GM11168 (cell line): ENCODE measurements around the gene BCAS3.

ENCODE experiments used
- in situ Hi-C: fragments of 300-500 bp; cut with MboI; formaldehyde crosslinking; loops from one replicate; pipeline ENCODE4 v1.12.0; 2022; ENCODE audit warnings: low sequenced_read_pairs; ENCODE audit not compliant: unreplicated experiment

The BCAS3 gene

DNA sequence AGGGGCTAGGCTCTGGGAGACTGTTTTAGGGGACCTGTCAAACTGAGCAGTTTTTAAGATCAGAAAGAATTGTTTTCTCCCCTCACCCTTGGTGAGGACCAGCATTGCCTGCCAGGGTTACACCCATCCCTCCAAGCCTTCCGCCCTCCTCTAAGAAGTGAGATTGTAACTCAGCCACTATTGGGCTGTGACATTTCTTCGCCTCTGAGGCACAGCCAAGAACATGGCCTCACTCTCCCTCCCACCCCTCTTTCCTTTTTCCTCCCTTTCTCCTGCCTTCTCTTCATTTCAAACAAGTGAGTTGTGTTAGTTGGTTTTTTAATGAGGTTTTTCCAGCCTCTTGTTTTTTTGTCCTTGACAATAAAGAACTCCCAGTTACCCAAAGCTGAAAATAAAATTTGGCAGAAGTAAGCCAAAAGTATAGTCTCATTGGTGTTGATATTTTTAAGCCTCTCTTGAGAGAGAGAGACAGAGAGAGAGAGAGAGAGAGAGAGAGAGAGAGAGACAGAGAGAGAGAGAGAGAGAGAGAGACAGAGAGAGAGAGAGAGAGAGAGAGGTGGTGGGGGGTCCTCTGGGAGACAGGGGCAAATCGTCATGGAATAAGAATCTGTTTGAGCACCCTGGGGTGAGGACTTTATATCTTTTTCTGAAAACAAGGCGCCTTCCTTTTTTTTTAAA, 644.8 kb downstream of the BCAS3 start:
- in situ Hi-C loops, result no loop called here

- in situ Hi-C loops, result no loop called here
Measured at GRCh38 chr17:61323003-61323908, 645.6 kb downstream of the BCAS3 start.

- in situ Hi-C loops, result no loop called here
Measured at GRCh38 chr17:61323909-61324868, 646.5 kb downstream of the BCAS3 start.

DNA sequence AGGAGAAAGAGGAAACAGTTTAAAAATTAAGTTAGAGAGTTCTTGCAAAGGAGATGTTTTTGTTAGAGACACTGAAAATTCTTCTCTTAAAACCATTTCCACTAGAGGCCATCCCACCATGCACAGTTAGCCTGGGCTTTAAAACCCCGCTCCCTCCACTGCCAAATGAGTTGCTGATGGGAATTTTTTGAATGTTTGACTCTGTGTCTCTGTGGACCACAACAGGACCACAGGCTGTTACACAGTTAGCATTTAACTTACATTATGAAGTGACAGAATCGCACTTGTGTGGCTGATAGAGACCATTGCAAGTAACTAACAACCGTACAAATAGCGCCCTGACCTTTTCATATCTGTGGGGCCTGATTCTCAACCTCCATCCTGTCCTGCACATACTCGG, 647.3 kb downstream of the BCAS3 start:
- in situ Hi-C loops, result no loop called here

DNA sequence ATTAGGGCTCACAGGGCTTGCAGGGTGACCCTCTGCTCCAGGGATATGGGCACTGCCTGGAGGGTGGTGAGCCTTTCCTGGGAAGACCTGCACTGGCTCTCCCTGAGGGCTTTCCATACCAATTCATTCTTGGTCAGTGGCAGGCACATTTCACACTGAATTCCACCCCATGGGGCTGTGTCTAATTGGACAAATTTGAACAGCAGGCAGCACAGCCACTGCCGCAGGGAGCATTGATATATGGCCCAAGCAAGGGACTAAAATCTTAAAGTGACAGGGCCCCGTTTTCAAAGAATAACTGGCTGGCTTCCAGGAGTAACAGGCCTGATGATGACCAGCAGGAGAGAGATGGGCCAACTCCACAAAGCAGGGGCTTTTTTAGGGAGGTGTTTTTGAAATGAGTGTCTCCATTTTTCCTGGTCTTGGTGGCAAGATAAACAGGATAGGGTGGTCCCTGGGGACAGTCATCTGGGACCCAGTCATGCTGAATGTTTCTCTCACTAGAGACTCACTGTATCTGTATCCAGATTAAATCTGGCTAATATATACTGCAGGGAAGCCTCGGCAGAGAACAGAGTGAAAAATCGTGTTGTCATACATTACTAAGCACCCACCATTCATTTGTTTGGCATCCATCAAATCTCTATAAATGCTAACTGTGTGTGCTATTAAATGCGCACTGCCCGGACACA, 647.9 kb downstream of the BCAS3 start:
- in situ Hi-C loops, result no loop called here

DNA sequence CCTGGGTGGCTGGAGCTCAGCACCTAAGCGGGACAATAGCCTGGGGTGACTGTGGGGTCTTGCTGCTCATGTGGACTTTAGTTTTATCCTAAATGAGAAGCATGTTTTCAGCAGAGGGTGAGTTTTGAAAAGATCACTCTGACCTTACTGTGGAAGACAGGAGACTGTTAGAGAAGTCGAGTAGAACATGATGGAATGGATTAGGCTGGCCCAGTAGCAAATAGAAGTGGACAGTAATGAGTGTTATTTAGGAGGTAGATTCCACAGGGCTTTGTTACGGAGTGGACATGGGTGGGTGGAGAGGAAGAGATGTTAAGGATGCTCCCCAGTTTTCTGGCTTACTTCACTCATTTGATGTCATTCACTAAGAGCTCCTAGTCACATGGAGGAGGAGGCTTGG, 648.7 kb downstream of the BCAS3 start:
- in situ Hi-C loops, result no loop called here

GRCh38 chr17:61328351-61328750, 650.7 kb downstream of the BCAS3 start:
- in situ Hi-C loops, result no loop called here

DNA sequence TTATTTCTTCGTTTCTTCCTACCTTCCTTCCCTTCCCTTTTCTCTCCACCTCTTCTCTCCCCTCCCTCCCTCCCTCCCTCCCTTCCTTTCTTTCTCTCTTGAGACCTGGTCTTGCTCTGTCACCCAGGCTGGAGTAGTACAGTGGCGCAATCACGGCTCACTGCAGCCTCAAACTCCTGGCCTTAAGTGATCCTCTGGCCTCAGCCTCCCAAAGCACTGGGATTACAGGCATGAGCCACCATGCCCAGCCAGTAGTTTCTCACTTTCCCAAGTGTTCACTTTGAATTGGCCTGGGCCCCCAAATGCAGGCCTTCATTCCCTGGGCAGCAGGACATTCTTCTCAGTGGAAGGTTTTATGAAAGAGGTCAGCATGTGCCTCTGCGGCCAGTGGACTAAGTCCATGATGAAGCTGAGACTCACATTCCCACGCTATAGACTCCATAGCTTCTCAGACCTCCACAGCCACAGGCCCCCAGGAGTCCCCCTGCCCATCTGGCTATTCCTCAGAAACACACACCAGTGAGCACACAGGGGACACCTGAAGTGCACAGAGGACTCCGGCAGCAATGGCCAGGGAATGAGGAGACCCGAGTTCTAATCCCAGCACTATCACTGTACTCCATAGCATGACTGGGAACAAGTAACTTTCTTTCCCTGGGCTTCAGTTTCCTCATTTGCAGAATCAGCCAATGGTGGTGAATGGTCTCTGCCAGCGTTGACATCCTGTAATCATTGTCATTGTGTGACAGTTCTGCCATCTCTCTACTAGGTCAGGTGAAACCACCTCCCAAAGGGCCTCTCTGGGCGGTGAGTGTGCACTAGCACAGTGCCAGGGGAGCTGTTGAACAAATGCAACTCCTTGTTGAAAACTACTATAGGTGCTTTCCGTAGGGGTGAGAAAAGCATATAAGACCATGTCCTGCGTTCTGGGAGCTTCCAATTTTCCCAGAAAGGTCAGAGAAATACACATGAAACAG, 652.8 kb downstream of the BCAS3 start:
- in situ Hi-C loops, result no loop called here

DNA sequence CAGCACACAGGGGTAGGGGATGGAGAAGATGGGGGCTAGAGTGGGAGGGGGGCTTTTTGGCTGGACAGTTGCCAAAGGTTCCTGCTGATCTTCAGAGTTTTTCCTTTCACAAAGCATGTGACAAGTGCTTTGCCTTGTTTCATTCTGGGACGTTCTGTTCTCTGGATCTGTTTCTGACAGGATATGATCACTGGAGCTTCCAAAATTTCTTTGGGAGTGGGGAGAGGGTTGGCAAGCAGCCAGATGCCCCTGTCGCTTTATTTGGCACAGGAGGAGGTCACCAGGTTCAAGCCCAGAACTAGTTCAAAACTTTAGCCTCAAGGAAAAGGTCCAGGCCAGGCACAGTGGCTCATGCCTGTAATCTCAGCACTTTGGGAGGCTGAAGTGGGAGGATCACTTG, 653.5 kb downstream of the BCAS3 start:
- in situ Hi-C loops, result no loop called here

DNA sequence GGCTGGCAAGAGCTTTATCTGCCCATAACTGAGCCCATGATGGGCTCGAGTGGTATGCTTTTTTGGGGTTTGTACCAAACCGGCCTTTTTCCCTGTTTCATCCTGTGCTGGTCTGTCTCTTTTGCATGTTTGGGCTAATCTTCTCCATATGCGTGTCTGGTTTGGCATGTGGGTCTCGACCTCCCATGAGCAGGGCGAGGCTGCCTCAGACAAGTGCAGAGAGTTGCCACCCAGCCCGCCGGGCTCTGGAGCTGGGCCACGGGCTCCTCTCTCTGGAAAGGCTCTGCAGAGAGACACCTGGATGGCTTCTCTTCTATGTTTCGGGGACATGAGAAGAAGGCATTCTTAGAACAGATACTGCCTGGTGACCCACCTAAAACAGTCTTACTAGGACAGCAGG, 654.2 kb downstream of the BCAS3 start:
- in situ Hi-C loops, result no loop called here

DNA sequence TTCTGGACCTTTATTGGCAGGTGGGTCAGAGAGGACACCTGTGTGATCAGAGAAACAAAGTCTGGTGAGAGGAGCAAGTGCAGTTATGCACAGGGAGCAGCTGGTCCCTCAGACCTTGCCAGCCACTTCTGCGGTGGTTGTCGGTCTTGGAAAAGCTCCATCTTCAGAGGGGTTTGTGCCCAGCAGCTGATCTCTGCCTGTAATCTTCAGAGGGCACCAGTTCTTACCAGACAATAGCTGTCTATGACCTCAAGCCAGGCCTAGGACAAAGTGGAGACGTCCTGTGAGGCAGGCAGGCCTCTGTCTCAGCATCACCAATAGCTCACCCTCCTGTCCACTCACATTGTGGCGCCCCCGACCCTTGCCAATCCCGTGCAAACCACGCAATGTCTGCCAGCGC, 655.5 kb downstream of the BCAS3 start:
- in situ Hi-C loops, result no loop called here

DNA sequence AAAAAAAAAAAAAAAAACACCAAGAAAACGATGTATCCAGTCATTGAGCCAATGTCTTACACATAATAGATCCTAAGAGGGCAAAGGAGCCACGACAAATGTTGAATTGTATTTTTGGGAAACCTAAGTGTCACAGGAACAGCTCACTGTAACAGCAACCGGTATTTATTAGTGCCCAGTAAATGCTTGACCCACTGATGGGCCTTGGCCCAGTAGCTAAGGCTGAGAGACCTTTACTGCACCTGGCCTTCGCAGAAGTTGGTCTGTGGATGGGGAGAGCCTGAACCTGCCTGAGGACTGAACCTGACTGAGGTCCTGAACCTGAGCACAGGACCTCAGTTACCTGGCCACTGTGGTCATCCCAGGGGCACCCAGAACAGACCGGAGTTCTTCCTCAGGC, 657.0 kb downstream of the BCAS3 start:
- in situ Hi-C loops, result no loop called here

DNA sequence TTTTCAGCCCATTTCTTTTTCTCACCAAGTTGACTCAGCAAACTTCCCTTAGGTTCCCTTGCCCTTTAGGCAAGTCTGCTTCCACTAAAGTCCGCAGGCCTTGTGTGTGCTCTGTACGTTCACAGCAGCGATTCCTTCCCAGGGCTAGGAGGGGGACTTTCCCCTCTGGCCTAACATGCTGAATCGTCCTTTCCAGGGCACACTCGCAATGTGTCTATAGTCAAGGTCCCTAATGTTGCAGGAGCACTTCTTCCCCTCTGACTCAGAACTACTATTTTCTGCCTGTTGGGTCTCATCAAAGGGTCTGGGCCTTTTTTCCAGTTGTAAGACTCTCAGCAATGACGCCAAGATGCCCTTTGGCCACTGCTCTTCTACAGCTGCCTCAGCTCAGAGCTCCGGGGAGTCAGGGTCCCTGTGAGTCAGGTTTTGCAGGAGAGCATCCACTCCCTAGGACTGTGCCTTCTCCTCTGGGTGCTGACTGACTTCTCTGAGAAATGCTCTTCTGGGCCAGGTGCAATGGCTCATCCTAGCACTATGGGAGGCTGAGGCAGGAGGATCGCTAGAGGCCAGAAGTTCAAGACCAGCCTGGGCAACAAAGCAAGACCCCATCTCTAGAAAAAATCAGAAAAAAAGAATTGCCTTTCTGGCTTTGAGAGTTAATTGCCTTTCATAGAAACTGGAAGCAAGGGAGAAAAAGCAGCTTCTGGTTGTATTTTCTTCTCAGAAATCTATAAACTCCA, 657.6 kb downstream of the BCAS3 start:
- in situ Hi-C loops, result no loop called here

DNA sequence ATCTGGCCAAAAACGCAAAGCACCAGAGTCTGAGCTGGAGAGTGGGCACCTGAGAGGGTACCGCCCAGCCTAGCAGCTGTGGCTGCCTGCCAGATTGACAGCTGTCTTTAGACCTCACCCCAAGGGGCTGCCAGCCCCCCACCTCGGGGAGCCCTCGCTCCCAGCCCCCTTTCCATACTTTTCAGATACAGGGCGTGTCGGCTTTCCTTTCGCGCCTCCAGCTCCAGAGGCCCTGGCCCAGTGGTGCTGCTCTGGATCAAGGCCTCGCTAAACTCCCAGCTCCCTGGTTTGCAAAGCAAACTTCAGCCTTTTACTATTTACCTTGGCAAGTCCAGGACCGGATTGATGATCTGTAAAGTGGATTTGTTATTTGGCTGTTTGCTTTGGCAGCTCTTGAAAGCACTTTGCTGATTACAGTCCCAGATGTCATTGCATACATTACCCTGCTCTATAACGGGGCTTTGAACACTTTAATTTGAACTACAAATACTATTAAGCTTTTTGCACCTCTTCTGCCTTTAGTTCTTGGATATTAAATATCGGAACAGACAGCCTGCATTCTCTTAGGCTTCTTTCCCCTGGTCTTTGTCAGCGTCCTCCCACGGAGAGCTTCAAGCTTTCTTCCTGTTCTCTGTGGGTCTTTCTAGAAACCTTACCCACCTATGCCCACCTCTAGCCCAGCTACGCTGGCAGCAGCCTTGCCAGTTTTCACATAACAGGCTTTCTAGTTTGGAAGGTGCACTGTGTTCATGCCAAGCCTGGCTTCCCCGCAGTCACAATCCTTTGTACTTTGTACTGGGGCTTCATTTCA, 658.4 kb downstream of the BCAS3 start:
- in situ Hi-C loops, result no loop called here

GRCh38 chr17:61337290-61337689, 659.6 kb downstream of the BCAS3 start:
- in situ Hi-C loops, result no loop called here

DNA sequence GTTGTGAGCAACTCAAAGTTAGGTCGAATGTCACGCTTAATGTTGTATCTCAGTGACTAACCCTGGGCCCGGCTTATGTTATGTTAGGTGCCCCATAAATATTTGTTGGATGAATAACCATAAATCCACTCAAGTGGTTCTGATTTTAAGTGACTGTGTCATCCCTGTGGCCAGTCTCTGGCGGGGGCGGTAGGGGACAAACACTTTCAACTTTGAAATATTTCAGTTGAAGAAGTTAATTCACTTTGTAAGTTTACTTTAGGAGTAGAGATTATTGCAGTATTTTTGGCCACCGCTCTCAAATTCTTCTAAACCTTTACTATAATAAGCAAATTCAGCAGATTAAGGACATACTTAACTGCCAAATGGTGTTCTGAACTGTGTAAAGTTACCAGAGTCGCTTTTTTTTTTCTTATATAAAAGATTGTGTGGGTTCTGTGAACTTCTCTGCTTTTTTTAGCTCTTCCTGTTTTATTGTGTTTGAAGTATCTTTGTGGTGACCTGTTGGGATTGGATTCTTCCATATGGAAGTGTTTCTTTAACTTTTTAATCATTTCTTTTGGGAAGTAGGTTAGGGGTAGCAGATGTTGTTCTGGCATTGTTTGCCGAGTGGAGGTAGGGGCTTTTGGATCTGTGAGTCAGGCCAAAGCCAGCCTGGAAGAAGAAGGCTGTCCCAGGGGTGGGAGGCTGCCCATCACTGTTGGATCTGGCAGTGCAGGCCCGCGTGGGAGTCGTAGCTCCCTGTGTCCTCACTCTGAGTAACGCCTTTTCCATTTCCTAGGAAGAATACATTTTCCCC, 660.5 kb downstream of the BCAS3 start:
- in situ Hi-C loops, result no loop called here
